HepG2 (cell line): ENCODE measurements around the gene POU5F2. TPM values are rescaled to one million over a fixed set of nuclear protein-coding genes. Genes with fewer than 3 reads are reported as not detected.

Source experiments
- ATAC-seq: fragments of 200-7000 bp; cut with Tn5 transposase; 3 replicates; pipeline ENCODE4 v1.9.1; 2020; ENCODE audit warnings: mild to moderate bottlenecking, moderate library complexity
- BruUV-seq: library from RNA; stranded (reverse); fragments of 400-500 nt; replicated peaks from 2 replicates; lab custom pipeline; 2021; lab: Mats Ljungman, UMichigan
- CTCF ChIA-PET: fragments of 300-600 bp; formaldehyde crosslinking; extraction: SDS; loops from one replicate; lab custom pipeline; 2021; ENCODE audit warnings: low total read pairs, inconsistent platforms, low intra/inter-chr PET ratio; lab: Yijun Ruan, JAX
- POLR2A ChIA-PET: fragments of 350-600 bp; sonication (Branson Sonifier 250); formaldehyde crosslinking; loops from one replicate; lab custom pipeline; 2020; ENCODE audit warnings: antibody characterized with exemption, inconsistent platforms; lab: Yijun Ruan, JAX
- DNase-seq: peaks from one replicate; pipeline ENCODE4 v3.0.0-alpha.2; 2015; ENCODE audit warnings: low spot score
- FAIRE-seq: peaks from 3 replicates; lab custom pipeline; 2011; peaks lifted over from hg19 to GRCh38; lab: Jason Lieb, UNC
- H2AFZ ChIP-seq: one replicate; pipeline ENCODE4 v1.6.1; 2011; ENCODE audit warnings: low read length, inconsistent platforms
- H3K27ac ChIP-seq: fragments of 300-600 bp; 3 replicates; pipeline ENCODE4 v1.8.0; 2011; ENCODE audit warnings: mixed run types, mild to moderate bottlenecking, mixed read lengths, low read length, inconsistent platforms; ENCODE audit not compliant: insufficient read depth; ENCODE audit errors: extremely low read length
- H3K27me3 ChIP-seq, 2 experiments: fragments of 200-600 bp in 1 of 2; 2 replicates in 1 of 2; 3 replicates in 1 of 2; pipeline versions ENCODE4 v1.6.0 to v1.8.0; 2011; ENCODE audit warnings: low read length in 2 of 2, mild to moderate bottlenecking in 2 of 2, moderate library complexity in 2 of 2, inconsistent platforms in 1 of 2; ENCODE audit not compliant: insufficient read depth in 2 of 2, control insufficient read depth in 1 of 2
- H3K36me3 ChIP-seq, 2 experiments: fragments of 200-600 bp in 1 of 2; replicated peaks in 1 of 2; 2 replicates in 1 of 2; 3 replicates in 1 of 2; pipeline versions ENCODE4 v1.5.1 to v1.8.0; 2011; ENCODE audit warnings: low read length in 2 of 2, inconsistent platforms in 1 of 2; ENCODE audit not compliant: insufficient read depth in 2 of 2, control insufficient read depth in 1 of 2
- H3K4me1 ChIP-seq: 2 replicates; pipeline ENCODE4 v1.5.1; 2012; ENCODE audit warnings: low read length, inconsistent platforms; ENCODE audit not compliant: insufficient read depth
- H3K4me2 ChIP-seq: 2 replicates; pipeline ENCODE4 v1.6.0; 2011; ENCODE audit warnings: low read depth, low read length, inconsistent platforms
- H3K4me3 ChIP-seq, 3 experiments: fragments of 200-600 bp in 1 of 3; sonication (generic), shearing (Covaris generic) in 1 of 3; replicated peaks in 1 of 3; 2 replicates each; pipeline ENCODE4 v1.5.1; 2011 to 2016; ENCODE audit warnings: low read length in 3 of 3, inconsistent platforms in 2 of 3, low read depth in 2 of 3, mild to moderate bottlenecking in 2 of 3, control low read depth in 1 of 3, mixed read lengths in 1 of 3; ENCODE audit not compliant: insufficient read depth in 1 of 3
- H3K79me2 ChIP-seq: one replicate; pipeline ENCODE4 v1.6.1; 2011; ENCODE audit warnings: low read length, inconsistent platforms; ENCODE audit not compliant: insufficient read depth
- H3K9ac ChIP-seq: 2 replicates; pipeline ENCODE4 v1.6.0; 2011; ENCODE audit warnings: mild to moderate bottlenecking, low read depth, low read length, inconsistent platforms; ENCODE audit not compliant: insufficient read depth
- H3K9me3 ChIP-seq: 2 replicates; pipeline ENCODE4 v1.5.1; 2012; ENCODE audit warnings: mild to moderate bottlenecking, low read length
- H4K20me1 ChIP-seq: 2 replicates; pipeline ENCODE4 v1.6.0; 2011; ENCODE audit warnings: inconsistent platforms, mild to moderate bottlenecking, low read length, moderate library complexity; ENCODE audit not compliant: insufficient read depth
- ATF7-NPFF ChIP-seq: sonication (generic); formaldehyde crosslinking; IDR thresholded peaks from 2 replicates; pipeline ENCODE4 v1.8.1; 2023; ENCODE audit warnings: mild to moderate bottlenecking, low read depth, missing genetic modification reagents, moderate library complexity
- BRCA1 ChIP-seq: sonication (generic); formaldehyde crosslinking; IDR thresholded peaks from 2 replicates; pipeline ENCODE4 v1.4.0; 2020; ENCODE audit warnings: missing genetic modification reagents
- CENPX ChIP-seq: sonication (generic); formaldehyde crosslinking; IDR thresholded peaks from 2 replicates; pipeline ENCODE4 v1.9.0; 2021; ENCODE audit warnings: mild to moderate bottlenecking, missing genetic modification reagents, moderate library complexity
- GPN1 ChIP-seq: sonication (generic); formaldehyde crosslinking; IDR thresholded peaks from 2 replicates; pipeline ENCODE4 v1.5.1; 2020; ENCODE audit warnings: missing genetic modification reagents, borderline replicate concordance
- IRF1 ChIP-seq: sonication (generic); formaldehyde crosslinking; IDR thresholded peaks from 2 replicates; pipeline ENCODE4 v1.4.0; 2020; ENCODE audit warnings: low read depth, mild to moderate bottlenecking, missing genetic modification reagents
- KDM3A ChIP-seq: IDR thresholded peaks from 2 replicates; pipeline ENCODE4 v1.6.1; 2018; ENCODE audit warnings: low read depth, missing compliant biosample characterization
- KLF6 ChIP-seq: IDR thresholded peaks from 2 replicates; pipeline ENCODE4 v1.8.0; 2016; ENCODE audit warnings: missing biosample characterization, missing genetic modification reagents
- NBN ChIP-seq: fragments of 450-650 bp; conservative IDR thresholded peaks from 2 replicates; pipeline ENCODE4 v1.6.1; 2017
- SMAD1 ChIP-seq: sonication (generic); formaldehyde crosslinking; IDR thresholded peaks from 2 replicates; pipeline ENCODE4 v1.4.0; 2020; ENCODE audit warnings: missing genetic modification reagents, low read depth, mild to moderate bottlenecking, borderline replicate concordance
- TBX2 ChIP-seq: sonication (generic); formaldehyde crosslinking; IDR thresholded peaks from 2 replicates; pipeline ENCODE4 v1.5.0; 2020; ENCODE audit warnings: missing genetic modification reagents, mild to moderate bottlenecking, borderline replicate concordance
- TERF1 ChIP-seq: sonication (generic); formaldehyde crosslinking; IDR thresholded peaks from 2 replicates; pipeline ENCODE4 v1.8.0; 2022; ENCODE audit warnings: mild to moderate bottlenecking, missing genetic modification reagents, moderate library complexity
- THAP11 ChIP-seq: IDR thresholded peaks from 2 replicates; pipeline ENCODE4 v1.6.1; 2016; ENCODE audit warnings: missing biosample characterization, missing genetic modification reagents
- ZBTB21 ChIP-seq: sonication (generic); formaldehyde crosslinking; IDR thresholded peaks from 2 replicates; pipeline ENCODE4 v1.4.0; 2020; ENCODE audit warnings: missing genetic modification reagents
- ZNF251 ChIP-seq: sonication (generic); formaldehyde crosslinking; IDR thresholded peaks from 2 replicates; pipeline ENCODE4 v1.9.0; 2021; ENCODE audit warnings: mild to moderate bottlenecking, missing genetic modification reagents
- ZNF33B ChIP-seq: sonication (generic); formaldehyde crosslinking; IDR thresholded peaks from 2 replicates; pipeline ENCODE4 v1.5.1; 2020; ENCODE audit warnings: mild to moderate bottlenecking, missing genetic modification reagents
- WGBS: methylation state at CpG from one replicate; pipeline ENCODE4 v1.1.6; 2017; ENCODE audit warnings: low lambda C conversion rate; 5-methylcytosine and 5-hydroxymethylcytosine counted together
- in situ Hi-C: cut with HindIII; loops from 2 replicates; pipeline ENCODE4 v1.10.0; 2017; ENCODE audit warnings: low pct_unique_long_range_greater_than_20kb; ENCODE audit not compliant: extremely low pct_ligation_motif_present
- intact Hi-C: fragments of 100-400 bp; cut with micrococcal nuclease; formaldehyde crosslinking; loops from one replicate; pipeline ENCODE4 v1.10.0; 2022; ENCODE audit not compliant: unreplicated experiment
- polyA plus RNA-seq, 8 experiments: library from polyadenylated mRNA; depleted of rRNA in 3 of 8; stranded (reverse) in 7 of 8; unstranded in 1 of 8; fragments of >200 nt; fragmentation: Illumina TruSeq in 4 of 8; extraction: Trizol in 4 of 8; gene quantifications; 2 replicates each; pipeline versions ENCODE4 v1.2.1 to v1.2.3, GENCODE V29; 2011 to 2016; ENCODE audit warnings: low read depth in 4 of 8, missing spikeins in 1 of 8, mixed read lengths in 1 of 8; ENCODE audit not compliant: insufficient read depth in 1 of 8
- total RNA-seq, 5 experiments: library from RNA; depleted of rRNA; stranded (reverse); fragments of >200 nt; fragmentation: Illumina TruSeq; extraction: Trizol; gene quantifications; 2 replicates each; pipeline ENCODE4 v1.2.3, GENCODE V29; 2016; ENCODE audit warnings: low read depth in 1 of 5
- TF ChIP-seq, protein P1 (sequence below): sonication (generic); formaldehyde crosslinking; IDR thresholded peaks from 2 replicates; pipeline ENCODE4 v1.8.0; 2022; ENCODE audit warnings: missing genetic modification reagents, mild to moderate bottlenecking, inconsistent platforms, borderline replicate concordance
- TF ChIP-seq, protein P2 (sequence below): sonication (generic); formaldehyde crosslinking; IDR thresholded peaks from 2 replicates; pipeline ENCODE4 v1.8.0; 2022; ENCODE audit warnings: mild to moderate bottlenecking, missing genetic modification reagents, borderline replicate concordance

Gene POU5F2
- total and polyA plus RNA-seq, 2 of the 13 experiments (the other 11 are each of a cell fraction or from before 2014, with no cell fraction given) = 0.13 to 0.38 TPM

DNA sequence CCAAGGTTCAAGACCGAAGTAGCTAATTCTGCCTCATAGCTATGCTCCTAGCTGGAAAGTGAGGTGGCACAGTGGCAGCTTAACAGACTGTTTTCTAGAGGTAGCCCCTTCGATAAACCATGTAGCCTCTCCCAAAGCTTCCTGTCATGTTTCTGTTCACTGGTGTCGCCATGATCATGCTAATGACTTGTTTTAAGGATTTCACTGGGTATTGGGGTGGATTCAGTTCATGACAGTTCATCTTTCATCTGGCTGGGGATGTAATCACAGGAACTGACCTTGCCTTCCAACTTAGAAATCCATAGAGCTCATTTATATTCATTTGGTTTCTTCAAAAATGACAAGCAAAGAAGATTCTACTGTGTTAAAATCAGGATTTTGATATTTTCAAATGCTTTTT, 9.4 kb downstream of the POU5F2 start:
- ChIA-PET CTCF (no interaction called here), POLR2A (no interaction called here)
- in situ Hi-C loops = no loop called here

GRCh38 chr5:93726595-93726994, 14.8 kb downstream of the POU5F2 start:
- no peaks in the 10 kb centered on the region for H3K36me3 ChIP-seq
- WGBS = 94% methylated on average over 1 of the region's 1 CpG
- ATAC-seq (no peak), FAIRE-seq (no peak), DNase-seq (no peak)
- no peaks in the 10 kb centered on the region for H3K27me3 ChIP-seq
- in situ Hi-C loops = no loop called here
- no peaks in the 10 kb centered on the region for H3K79me2 ChIP-seq
- H3K27ac ChIP-seq = no peak overlapping the region
- H3K4me1 ChIP-seq = peaks cover 3% of the 10 kb centered on the region
- H3K9me3 ChIP-seq = no peaks in the 10 kb centered on the region
- no peak overlapping the region for H2AFZ ChIP-seq
- ChIA-PET CTCF (no interaction called here), POLR2A (no interaction called here)
- BruUV-seq = no TSS peak
- no peak overlapping the region for H3K4me3 ChIP-seq
- H4K20me1 ChIP-seq = no peaks in the 10 kb centered on the region
- intact Hi-C loops = no loop called here
- H3K4me2 ChIP-seq = no peak overlapping the region
- no peak overlapping the region for H3K9ac ChIP-seq
- TF ChIP-seq THAP11 (CRISPR knock-in tag) (no peak), KLF6 (CRISPR knock-in tag) (no peak), ATF7-NPFF (CRISPR knock-in tag) (no peak), KDM3A (no peak), CENPX (CRISPR knock-in tag) (no peak), NBN (no peak), IRF1 (CRISPR knock-in tag) (no peak), SMAD1 (CRISPR knock-in tag) (no peak), ZNF33B (CRISPR knock-in tag) (no peak), ZNF251 (no peak), TERF1 (no peak), ZBTB21 (CRISPR knock-in tag) (no peak), GPN1 (CRISPR knock-in tag) (no peak)
- TF ChIP-seq, protein P1, sequence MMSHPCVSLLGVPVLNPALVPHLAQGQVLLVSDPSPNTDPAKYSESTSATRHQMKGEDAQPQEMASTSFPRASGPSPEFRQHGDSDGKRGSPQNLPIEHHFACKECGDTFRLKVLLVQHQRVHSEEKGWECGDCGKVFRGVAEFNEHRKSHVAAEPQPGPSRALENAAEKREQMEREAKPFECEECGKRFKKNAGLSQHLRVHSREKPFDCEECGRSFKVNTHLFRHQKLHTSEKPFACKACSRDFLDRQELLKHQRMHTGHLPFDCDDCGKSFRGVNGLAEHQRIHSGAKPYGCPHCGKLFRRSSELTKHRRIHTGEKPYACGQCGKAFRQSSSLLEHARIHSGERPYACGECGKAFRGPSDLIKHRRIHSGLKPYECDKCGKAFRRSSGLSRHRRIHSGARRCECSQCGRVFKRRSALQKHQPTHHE = no peak
- TF ChIP-seq, protein P2, sequence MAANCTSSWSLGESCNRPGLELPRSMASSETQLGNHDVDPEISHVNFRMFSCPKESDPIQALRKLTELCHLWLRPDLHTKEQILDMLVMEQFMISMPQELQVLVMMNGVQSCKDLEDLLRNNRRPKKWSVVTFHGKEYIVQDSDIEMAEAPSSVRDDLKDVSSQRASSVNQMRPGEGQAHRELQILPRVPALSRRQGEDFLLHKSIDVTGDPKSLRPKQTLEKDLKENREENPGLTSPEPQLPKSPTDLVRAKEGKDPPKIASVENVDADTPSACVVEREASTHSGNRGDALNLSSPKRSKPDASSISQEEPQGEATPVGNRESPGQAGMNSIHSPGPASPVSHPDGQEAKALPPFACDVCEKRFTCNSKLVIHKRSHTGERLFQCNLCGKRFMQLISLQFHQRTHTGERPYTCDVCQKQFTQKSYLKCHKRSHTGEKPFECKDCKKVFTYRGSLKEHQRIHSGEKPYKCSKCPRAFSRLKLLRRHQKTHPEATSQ = no peak

More for the DNA sequence above, 9.4 kb downstream of the POU5F2 start:
- Histone ChIP-seq H3K27me3 (no peaks in the 10 kb centered on the region), H3K27ac (no peak overlapping the region), H3K4me2 (no peak overlapping the region), H3K4me1 (peaks cover 6% of the 10 kb centered on the region), H3K4me3 (no peak overlapping the region), H3K9ac (no peak overlapping the region), H4K20me1 (no peaks in the 10 kb centered on the region), H2AFZ (no peak overlapping the region), H3K9me3 (no peaks in the 10 kb centered on the region), H3K36me3 (no peaks in the 10 kb centered on the region), H3K79me2 (no peaks in the 10 kb centered on the region)
- 67% methylated on average over 1 of the region's 3 CpGs for WGBS
- intact Hi-C loops = no loop called here
- TF ChIP-seq BRCA1 (CRISPR knock-in tag) (no peak), TBX2 (CRISPR knock-in tag) (no peak)
- BruUV-seq = no TSS peak
- no peak for FAIRE-seq
- ATAC-seq = no peak
- no peak for DNase-seq
